ENCODE measurements around the gene PNCK. TPM values are rescaled to one million over a fixed set of nuclear protein-coding genes. Genes with fewer than 3 reads are reported as not detected.

Gene PNCK
- total RNA-seq, 1 donor from 2014 or later: 28.5 TPM

- peaks cover 44% of the 10 kb centered on the region for H3K27me3 Mint-ChIP-seq (ENCODE audit: low read depth)
- peaks cover 5% of the 10 kb centered on the region for H3K9me3 Mint-ChIP-seq
- TF ChIP-seq CTCF (IDR thresholded peaks at IDR 0.05; ENCODE audit: unreplicated experiment): no peak
- no peak overlapping the region for H3K4me3 Mint-ChIP-seq
- DNase-seq (ENCODE audit: low spot score in 2 of 2, unreplicated experiment in 2 of 2): peak in 1 of 2 experiments; percentile 30
- H3K36me3 Mint-ChIP-seq: peaks cover 2% of the 10 kb centered on the region
- peaks cover 7% of the 10 kb centered on the region for H3K4me1 Mint-ChIP-seq
- no peak overlapping the region for H3K27ac Mint-ChIP-seq
These were observed 2.6 kb downstream of the PNCK start for GRCh38 chrX:153670748-153671588.

- Mint-ChIP-seq H3K4me3 (no peak overlapping the region), H3K36me3 (peaks cover 3% of the 10 kb centered on the region), H3K27ac (no peak overlapping the region), H3K27me3 (ENCODE audit: low read depth) (peaks cover 52% of the 10 kb centered on the region), H3K9me3 (peaks cover 13% of the 10 kb centered on the region), H3K4me1 (peaks cover 6% of the 10 kb centered on the region)
- DNase-seq (ENCODE audit: low spot score in 2 of 2, unreplicated experiment in 2 of 2): peak in 1 of 2 experiments; percentile 33
- TF ChIP-seq CTCF (IDR thresholded peaks at IDR 0.05; ENCODE audit: unreplicated experiment): no peak
These were observed 3.5 kb downstream of the PNCK start for GRCh38 chrX:153669901-153670731.

- Mint-ChIP-seq H3K27me3 (ENCODE audit: low read depth) (peaks cover 52% of the 10 kb centered on the region), H3K9me3 (peaks cover 18% of the 10 kb centered on the region), H3K4me1 (peaks cover 6% of the 10 kb centered on the region), H3K27ac (no peak overlapping the region), H3K4me3 (no peak overlapping the region), H3K36me3 (peaks cover 3% of the 10 kb centered on the region)
- TF ChIP-seq CTCF (IDR thresholded peaks at IDR 0.05; ENCODE audit: unreplicated experiment): peak; percentile 89
- DNase-seq (ENCODE audit: low spot score in 2 of 2, unreplicated experiment in 2 of 2): peak; percentile 31 to 58
These were observed 4.3 kb downstream of the PNCK start for GRCh38 chrX:153669174-153669890.

GRCh38 chrX:153668423-153669173 is 5.0 kb downstream of the PNCK start:
- Mint-ChIP-seq H3K4me1 (peaks cover 4% of the 10 kb centered on the region), H3K4me3 (no peak overlapping the region), H3K27me3 (ENCODE audit: low read depth) (peaks cover 53% of the 10 kb centered on the region), H3K36me3 (peaks cover 3% of the 10 kb centered on the region), H3K27ac (no peak overlapping the region), H3K9me3 (peaks cover 19% of the 10 kb centered on the region)
- peak in 1 of 2 experiments; percentile 33 for DNase-seq (ENCODE audit: low spot score in 2 of 2, unreplicated experiment in 2 of 2)
- no peak for TF ChIP-seq CTCF (IDR thresholded peaks at IDR 0.05; ENCODE audit: unreplicated experiment)

- Mint-ChIP-seq H3K9me3 (peaks cover 19% of the 10 kb centered on the region), H3K4me3 (peak overlapping the region; percentile 5), H3K27me3 (ENCODE audit: low read depth) (peaks cover 54% of the 10 kb centered on the region), H3K36me3 (peaks cover 3% of the 10 kb centered on the region), H3K4me1 (peaks cover 2% of the 10 kb centered on the region), H3K27ac (no peak overlapping the region)
- peak; percentile 81 for TF ChIP-seq CTCF (IDR thresholded peaks at IDR 0.05; ENCODE audit: unreplicated experiment)
- peak; percentile 53 to 87 for DNase-seq (ENCODE audit: low spot score in 2 of 2, unreplicated experiment in 2 of 2)
These were observed 5.6 kb downstream of the PNCK start for GRCh38 chrX:153667956-153668396.

Measured in mesothelial cell of epicardium (in vitro differentiated cells).